Mesenchymal stem cell (in vitro differentiated cells and primary cell): Measurements from ENCODE around the gene ASIC1.
A peak's percentile ranks its signal among the peaks of the same experiment; 100 is the strongest.

ENCODE experiments used
- DNase-seq: peaks from one replicate; pipeline ENCODE4 v3.0.0-alpha.2; 2013
- H2AFZ ChIP-seq: one replicate; pipeline ENCODE4 v1.6.1; 2013; ENCODE audit warnings: low read depth, mild to moderate bottlenecking, control low read depth, inconsistent platforms, low read length, moderate library complexity
- H2AK5ac ChIP-seq: 2 replicates; pipeline ENCODE4 v1.6.1; 2013; ENCODE audit warnings: low read length, moderate library complexity, mild to moderate bottlenecking, inconsistent platforms; ENCODE audit not compliant: severe bottlenecking
- H2BK120ac ChIP-seq: one replicate; pipeline ENCODE4 v1.6.1; 2013; ENCODE audit warnings: low read depth, mild to moderate bottlenecking, inconsistent platforms, low read length, moderate library complexity
- H2BK12ac ChIP-seq, 2 experiments: one replicate each; pipeline ENCODE4 v1.6.1; 2013; ENCODE audit warnings: inconsistent platforms in 2 of 2, low read length in 2 of 2, mild to moderate bottlenecking in 2 of 2, moderate library complexity in 2 of 2, control low read depth in 1 of 2
- H2BK15ac ChIP-seq: one replicate; pipeline ENCODE4 v1.6.1; 2013; ENCODE audit warnings: mild to moderate bottlenecking, low read depth, inconsistent platforms; ENCODE audit not compliant: poor library complexity, severe bottlenecking
- H2BK5ac ChIP-seq: 2 replicates; pipeline ENCODE4 v1.6.1; 2013; ENCODE audit warnings: low read depth, mild to moderate bottlenecking, low read length, control low read depth, inconsistent platforms; ENCODE audit not compliant: poor library complexity, severe bottlenecking
- H3K14ac ChIP-seq, 2 experiments: one replicate each; pipeline ENCODE4 v1.6.1; 2013; ENCODE audit warnings: inconsistent platforms in 2 of 2, low read length in 2 of 2, control low read depth in 1 of 2, mild to moderate bottlenecking in 1 of 2, moderate library complexity in 1 of 2
- H3K18ac ChIP-seq, 2 experiments: one replicate each; pipeline ENCODE4 v1.6.1; 2013; ENCODE audit warnings: inconsistent platforms in 2 of 2, low read length in 2 of 2, control low read depth in 1 of 2, low read depth in 1 of 2, mild to moderate bottlenecking in 1 of 2
- H3K23ac ChIP-seq, 2 experiments: one replicate each; pipeline ENCODE4 v1.6.1; 2013; ENCODE audit warnings: inconsistent platforms in 2 of 2, low read length in 2 of 2, mild to moderate bottlenecking in 2 of 2, moderate library complexity in 2 of 2, control low read depth in 1 of 2
- H3K27ac ChIP-seq: 2 replicates; pipeline ENCODE4 v1.5.1; 2013; ENCODE audit warnings: mild to moderate bottlenecking, moderate library complexity, low read length, control low read depth, inconsistent platforms; ENCODE audit not compliant: poor library complexity, severe bottlenecking
- H3K27me3 ChIP-seq, 2 experiments: 2 replicates each; pipeline versions ENCODE4 v1.6.1 to v1.7.0; 2013; ENCODE audit warnings: low read length in 2 of 2, mild to moderate bottlenecking in 2 of 2, moderate library complexity in 2 of 2, control low read depth in 1 of 2, inconsistent platforms in 1 of 2; ENCODE audit not compliant: control insufficient read depth in 1 of 2, insufficient read depth in 1 of 2
- H3K36me3 ChIP-seq, 2 experiments: 2 replicates each; pipeline versions ENCODE4 v1.6.1 to v1.7.0; 2013; ENCODE audit warnings: low read length in 2 of 2, control low read depth in 1 of 2, inconsistent platforms in 1 of 2, low read depth in 1 of 2, mild to moderate bottlenecking in 1 of 2; ENCODE audit not compliant: insufficient read depth in 2 of 2, control insufficient read depth in 1 of 2
- H3K4ac ChIP-seq, 2 experiments: one replicate each; pipeline ENCODE4 v1.6.1; 2013; ENCODE audit warnings: inconsistent platforms in 2 of 2, low read length in 2 of 2, mild to moderate bottlenecking in 2 of 2, moderate library complexity in 2 of 2, control low read depth in 1 of 2, low read depth in 1 of 2
- H3K4me1 ChIP-seq: 2 replicates; pipeline ENCODE4 v1.6.1; 2013; ENCODE audit warnings: low read depth, low read length, control low read depth; ENCODE audit not compliant: control insufficient read depth, insufficient read depth
- H3K4me2 ChIP-seq: 2 replicates; pipeline ENCODE4 v1.6.1; 2013; ENCODE audit warnings: low read length, mild to moderate bottlenecking, inconsistent platforms; ENCODE audit not compliant: poor library complexity, severe bottlenecking
- H3K4me3 ChIP-seq, 2 experiments: 2 replicates each; pipeline versions ENCODE4 v1.5.1 to v1.7.0; 2013; ENCODE audit warnings: low read length in 2 of 2, mild to moderate bottlenecking in 2 of 2, control low read depth in 1 of 2, low read depth in 1 of 2; ENCODE audit not compliant: insufficient read depth in 1 of 2
- H3K79me1 ChIP-seq: replicated peaks from 2 replicates; pipeline ENCODE4 v1.6.1; 2013; ENCODE audit warnings: mild to moderate bottlenecking, control low read depth, low read length, inconsistent platforms; ENCODE audit not compliant: poor library complexity, severe bottlenecking
- H3K9ac ChIP-seq: 2 replicates; pipeline ENCODE4 v1.7.0; 2013; ENCODE audit warnings: mild to moderate bottlenecking, low read length, moderate library complexity
- H3K9me3 ChIP-seq: 2 replicates; pipeline ENCODE4 v1.7.0; 2013; ENCODE audit warnings: mild to moderate bottlenecking, low read length; ENCODE audit not compliant: control insufficient read depth
- H4K8ac ChIP-seq: one replicate; pipeline ENCODE4 v1.6.1; 2013; ENCODE audit warnings: inconsistent platforms, mild to moderate bottlenecking, low read length, moderate library complexity
- H4K91ac ChIP-seq: one replicate; pipeline ENCODE4 v1.6.1; 2013; ENCODE audit warnings: mild to moderate bottlenecking, low read length, inconsistent platforms
- WGBS: methylation state at CpG from one replicate; pipeline ENCODE4 v1.1.7; 2013; ENCODE audit warnings: mixed read lengths; 5-methylcytosine and 5-hydroxymethylcytosine counted together

ASIC1 gene

GRCh38 chr12:50061171-50061570 lies 3.8 kb downstream of the ASIC1 start:
- Histone ChIP-seq H4K91ac (no peak overlapping the region), H3K4me2 (no peak overlapping the region), H3K4me3 (no peak overlapping the region), H2AFZ (no peak overlapping the region), H3K36me3 (peaks cover 0 to 15% of the 10 kb centered on the region in 2 experiments), H3K9ac (no peak overlapping the region), H2BK12ac (no peak overlapping the region), H2AK5ac (no peak overlapping the region), H3K9me3 (no peaks in the 10 kb centered on the region), H3K4ac (no peak overlapping the region), H3K79me1 (no peaks in the 10 kb centered on the region), H2BK5ac (no peak overlapping the region), H2BK15ac (no peak overlapping the region), H3K14ac (no peak overlapping the region), H3K27me3 (peaks cover 9 to 14% of the 10 kb centered on the region in 2 experiments), H3K23ac (no peak overlapping the region), H3K27ac (no peak overlapping the region), H3K4me1 (peaks cover 29% of the 10 kb centered on the region), H4K8ac (no peak overlapping the region), H3K18ac (no peak overlapping the region), H2BK120ac (no peak overlapping the region)
- DNase-seq, result no peak
- WGBS, result no CpG with 5 or more reads among the region's 2 CpGs

GRCh38 chr12:50061946-50062686 lies 4.7 kb downstream of the ASIC1 start:
- H2BK15ac ChIP-seq, result no peak overlapping the region
- H3K4me1 ChIP-seq, result peaks cover 27% of the 10 kb centered on the region
- H2BK5ac ChIP-seq, result no peak overlapping the region
- H2AFZ ChIP-seq, result no peak overlapping the region
- H4K8ac ChIP-seq, result no peak overlapping the region
- no peak overlapping the region for H3K4me2 ChIP-seq
- WGBS, result 75% methylated on average over 6 of the region's 6 CpGs
- H2AK5ac ChIP-seq, result no peak overlapping the region
- H2BK12ac ChIP-seq, result no peak overlapping the region
- H3K18ac ChIP-seq, result no peak overlapping the region
- peaks cover 0 to 15% of the 10 kb centered on the region in 2 experiments for H3K36me3 ChIP-seq
- no peak overlapping the region for H3K14ac ChIP-seq
- no peaks in the 10 kb centered on the region for H3K9me3 ChIP-seq
- no peak overlapping the region for H3K23ac ChIP-seq
- no peak overlapping the region for H2BK120ac ChIP-seq
- no peak for DNase-seq
- H3K79me1 ChIP-seq, result no peaks in the 10 kb centered on the region
- H3K9ac ChIP-seq, result no peak overlapping the region
- no peak overlapping the region for H3K27ac ChIP-seq
- no peak overlapping the region for H4K91ac ChIP-seq
- H3K27me3 ChIP-seq, result peaks cover under 1 to 4% of the 10 kb centered on the region in 2 experiments
- no peak overlapping the region for H3K4me3 ChIP-seq
- H3K4ac ChIP-seq, result no peak overlapping the region

GRCh38 chr12:50062728-50063460 lies 5.5 kb downstream of the ASIC1 start:
- whole genome bisulfite sequencing, result 93% methylated on average over 3 of the region's 5 CpGs
- Histone ChIP-seq H3K9me3 (no peaks in the 10 kb centered on the region), H3K18ac (no peak overlapping the region), H2BK120ac (no peak overlapping the region), H3K4me2 (no peak overlapping the region), H3K23ac (no peak overlapping the region), H2AK5ac (no peak overlapping the region), H3K4me1 (peaks cover 26% of the 10 kb centered on the region), H3K27ac (no peak overlapping the region), H3K9ac (no peak overlapping the region), H4K8ac (no peak overlapping the region), H3K27me3 (peaks cover 0 to 4% of the 10 kb centered on the region in 2 experiments), H3K36me3 (peaks cover 0 to 15% of the 10 kb centered on the region in 2 experiments), H3K4ac (no peak overlapping the region), H3K79me1 (no peaks in the 10 kb centered on the region), H2BK12ac (no peak overlapping the region), H3K14ac (no peak overlapping the region), H2BK15ac (no peak overlapping the region), H2AFZ (no peak overlapping the region), H4K91ac (no peak overlapping the region), H3K4me3 (no peak overlapping the region), H2BK5ac (no peak overlapping the region)
- DNase-seq, result no peak

GRCh38 chr12:50065726-50066310 lies 8.4 kb downstream of the ASIC1 start:
- H4K91ac ChIP-seq, result peak overlapping the region; percentile 34
- H3K4ac ChIP-seq, result no peak overlapping the region
- H2BK5ac ChIP-seq, result no peak overlapping the region
- no peak overlapping the region for H3K4me3 ChIP-seq
- H2BK15ac ChIP-seq, result no peak overlapping the region
- H3K14ac ChIP-seq, result peak overlapping the region in 1 of 2 experiments; percentile 26
- no peak overlapping the region for H2AK5ac ChIP-seq
- H3K4me2 ChIP-seq, result no peak overlapping the region
- 97% methylated on average over 3 of the region's 3 CpGs for WGBS
- H2AFZ ChIP-seq, result no peak overlapping the region
- peak overlapping the region in 1 of 2 experiments; percentile 45 for H2BK12ac ChIP-seq
- no peaks in the 10 kb centered on the region for H3K27me3 ChIP-seq
- no peaks in the 10 kb centered on the region for H3K9me3 ChIP-seq
- H3K36me3 ChIP-seq, result peaks cover 0 to 2% of the 10 kb centered on the region in 2 experiments
- no peak overlapping the region for H3K23ac ChIP-seq
- H3K79me1 ChIP-seq, result no peaks in the 10 kb centered on the region
- H3K27ac ChIP-seq, result no peak overlapping the region
- no peak overlapping the region for H2BK120ac ChIP-seq
- H3K4me1 ChIP-seq, result peaks cover 16% of the 10 kb centered on the region
- no peak for DNase-seq
- H3K18ac ChIP-seq, result no peak overlapping the region
- H3K9ac ChIP-seq, result peak overlapping the region; percentile 57
- H4K8ac ChIP-seq, result no peak overlapping the region
